SHP77 (cell line): ENCODE results near the gene PROS1.
"Not testable (repeated sequence)": the region's sequence is repeated elsewhere in the genome, so short reads cannot be mapped to it uniquely, and the experiment has no call there.

Experiments used
- DNase-seq, 2 experiments: peaks; one replicate each; lab custom pipeline; 2025; lab: John Stamatoyannopoulos, UW

PROS1 gene

GRCh38 chr3:93969997-93970396, 3.7 kb downstream of the PROS1 start:
- DNase-seq = no peak

- no peak for DNase-seq
Observed at GRCh38 chr3:93969443-93969842, 4.3 kb downstream of the PROS1 start.

- DNase-seq = not testable (repeated sequence)
Observed at GRCh38 chr3:93965106-93965505, 8.6 kb downstream of the PROS1 start.

GRCh38 chr3:93962798-93963197, 10.9 kb downstream of the PROS1 start:
- no peak for DNase-seq

GRCh38 chr3:93961489-93961888, 12.2 kb downstream of the PROS1 start:
- no peak for DNase-seq

- no peak for DNase-seq
Observed at GRCh38 chr3:93961026-93961425, 12.7 kb downstream of the PROS1 start.

GRCh38 chr3:93949958-93950357, 23.7 kb downstream of the PROS1 start:
- peak; percentile 66 to 72 for DNase-seq

- not testable (repeated sequence) for DNase-seq
Observed at GRCh38 chr3:93937485-93937884, 36.2 kb downstream of the PROS1 start.

- no peak for DNase-seq
Observed at GRCh38 chr3:93936549-93936948, 37.1 kb downstream of the PROS1 start.

- DNase-seq = no peak
Observed at GRCh38 chr3:93934366-93935046, 39.2 kb downstream of the PROS1 start.

GRCh38 chr3:93931597-93932229, 42.0 kb downstream of the PROS1 start:
- no peak for DNase-seq

GRCh38 chr3:93930041-93930440, 43.7 kb downstream of the PROS1 start:
- DNase-seq = no peak

GRCh38 chr3:93926789-93927188, 46.9 kb downstream of the PROS1 start:
- DNase-seq = no peak

GRCh38 chr3:93924491-93924890, 49.2 kb downstream of the PROS1 start:
- no peak for DNase-seq

GRCh38 chr3:93923006-93923405, 50.7 kb downstream of the PROS1 start:
- no peak for DNase-seq

- DNase-seq = not testable (repeated sequence)
Observed at GRCh38 chr3:93917546-93918029, 56.1 kb downstream of the PROS1 start.

GRCh38 chr3:93913623-93914022, 60.1 kb downstream of the PROS1 start:
- DNase-seq = not testable (repeated sequence)

- DNase-seq = no peak
Observed at GRCh38 chr3:93911206-93911605, 62.5 kb downstream of the PROS1 start.

GRCh38 chr3:93910097-93910496, 63.6 kb downstream of the PROS1 start:
- DNase-seq = no peak

- no peak for DNase-seq
Observed at GRCh38 chr3:93907132-93907531, 66.6 kb downstream of the PROS1 start.

GRCh38 chr3:93906245-93906644, 67.5 kb downstream of the PROS1 start:
- no peak for DNase-seq

GRCh38 chr3:93904568-93904967, 69.1 kb downstream of the PROS1 start:
- DNase-seq = no peak

GRCh38 chr3:93878250-93879017, 95.3 kb downstream of the PROS1 start:
- DNase-seq = not testable (repeated sequence)
